BLaER1 (cell line): ENCODE measurements around the gene PTPN4.

Experiments used
- H3K27ac ChIP-seq: shearing (Covaris generic); formaldehyde crosslinking; 2 replicates; pipeline ENCODE4 v1.8.1; 2022
- H3K27me3 ChIP-seq: shearing (Covaris generic); formaldehyde crosslinking; 2 replicates; pipeline ENCODE4 v1.8.1; 2022
- H3K36me3 ChIP-seq: shearing (Covaris generic); formaldehyde crosslinking; 2 replicates; pipeline ENCODE4 v1.8.1; 2022
- H3K4me1 ChIP-seq: shearing (Covaris generic); formaldehyde crosslinking; 2 replicates; pipeline ENCODE4 v1.8.1; 2022
- H3K4me2 ChIP-seq: shearing (Covaris generic); formaldehyde crosslinking; 2 replicates; pipeline ENCODE4 v1.8.1; 2022
- H3K4me3 ChIP-seq: shearing (Covaris generic); formaldehyde crosslinking; 2 replicates; pipeline ENCODE4 v1.8.1; 2022
- H3K9ac ChIP-seq: shearing (Covaris generic); formaldehyde crosslinking; 2 replicates; pipeline ENCODE4 v1.8.1; 2022
- H3K9me3 ChIP-seq: shearing (Covaris generic); formaldehyde crosslinking; 2 replicates; pipeline ENCODE4 v1.8.1; 2022
- H4K20me1 ChIP-seq: shearing (Covaris generic); formaldehyde crosslinking; 2 replicates; pipeline ENCODE4 v1.8.1; 2022
- Cebpa-rat ChIP-seq: shearing (Covaris generic); IDR thresholded peaks from 2 replicates; pipeline ENCODE4 v1.8.1; 2022

The PTPN4 gene

GRCh38 chr2:119814216-119814615 lies 54.5 kb downstream of the PTPN4 start:
- no peaks in the 10 kb centered on the region for H3K4me1 ChIP-seq
- TF ChIP-seq Cebpa-rat, result no peak
- no peaks in the 10 kb centered on the region for H4K20me1 ChIP-seq
- H3K27me3 ChIP-seq, result no peaks in the 10 kb centered on the region
- peaks cover 52% of the 10 kb centered on the region for H3K36me3 ChIP-seq
- H3K27ac ChIP-seq, result no peak overlapping the region
- H3K9ac ChIP-seq, result no peak overlapping the region
- no peak overlapping the region for H3K4me3 ChIP-seq
- H3K9me3 ChIP-seq, result peaks cover 22% of the 10 kb centered on the region
- no peak overlapping the region for H3K4me2 ChIP-seq

DNA sequence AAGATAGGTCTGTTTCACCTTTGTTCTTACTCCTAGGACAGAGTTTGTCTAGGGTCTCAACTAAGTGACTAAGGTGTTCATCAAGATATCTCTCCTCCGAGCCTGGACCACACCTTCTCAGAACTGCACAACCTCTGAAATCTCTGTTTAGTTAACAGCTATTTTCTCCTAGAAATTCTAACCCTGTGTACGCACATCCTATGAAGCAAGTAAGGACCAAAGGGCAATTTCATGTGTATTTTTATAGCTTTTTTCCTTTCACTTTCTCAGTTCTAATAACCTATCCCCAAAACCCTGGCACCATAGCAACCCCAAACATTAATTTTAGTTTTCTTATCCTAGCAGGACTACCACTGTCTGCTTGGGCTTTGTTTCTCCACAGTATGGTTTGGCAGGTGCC lies 59.1 kb downstream of the PTPN4 start:
- Histone ChIP-seq H3K27ac (no peak overlapping the region), H4K20me1 (no peaks in the 10 kb centered on the region), H3K4me1 (peaks cover 25% of the 10 kb centered on the region), H3K9ac (no peak overlapping the region), H3K4me3 (no peak overlapping the region), H3K27me3 (no peaks in the 10 kb centered on the region), H3K4me2 (no peak overlapping the region), H3K36me3 (peaks cover 33% of the 10 kb centered on the region), H3K9me3 (peaks cover 22% of the 10 kb centered on the region)
- TF ChIP-seq Cebpa-rat, result no peak

GRCh38 chr2:119819846-119820245 lies 60.1 kb downstream of the PTPN4 start:
- Histone ChIP-seq H3K4me2 (peak overlapping the region; percentile 62), H4K20me1 (peaks cover 10% of the 10 kb centered on the region; the same call in 1 of the 2 replicates), H3K4me3 (no peak overlapping the region), H3K9ac (no peak overlapping the region), H3K4me1 (peaks cover 25% of the 10 kb centered on the region), H3K9me3 (peaks cover 22% of the 10 kb centered on the region), H3K27me3 (no peaks in the 10 kb centered on the region), H3K27ac (no peak overlapping the region), H3K36me3 (peaks cover 30% of the 10 kb centered on the region)
- no peak for TF ChIP-seq Cebpa-rat

DNA sequence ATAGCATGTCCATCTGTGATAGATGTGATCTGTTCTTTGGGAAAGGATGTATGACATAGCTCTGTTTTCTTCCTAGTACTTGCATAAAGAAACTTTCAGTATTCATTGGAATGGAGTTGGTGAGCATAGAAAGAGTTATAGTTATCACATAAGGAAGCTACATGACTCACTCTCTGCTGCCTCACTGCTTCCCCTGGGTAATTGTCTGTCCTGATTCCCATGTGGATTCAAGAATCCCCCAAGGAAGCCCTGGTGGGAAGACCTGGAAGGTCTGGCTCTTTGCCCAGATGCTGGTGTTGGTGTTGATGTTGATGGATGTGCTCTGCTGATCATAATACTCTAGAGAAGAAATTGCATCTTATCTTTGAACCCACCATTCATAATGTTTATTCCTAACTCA lies 60.6 kb downstream of the PTPN4 start:
- Histone ChIP-seq H3K27ac (no peak overlapping the region), H3K9ac (no peak overlapping the region), H3K9me3 (peaks cover 22% of the 10 kb centered on the region), H3K27me3 (no peaks in the 10 kb centered on the region), H3K4me3 (no peak overlapping the region), H3K4me2 (peak overlapping the region; percentile 62), H3K36me3 (peaks cover 30% of the 10 kb centered on the region), H3K4me1 (peaks cover 25% of the 10 kb centered on the region), H4K20me1 (peaks cover 10% of the 10 kb centered on the region; the same call in 1 of the 2 replicates)
- TF ChIP-seq Cebpa-rat, result no peak

DNA sequence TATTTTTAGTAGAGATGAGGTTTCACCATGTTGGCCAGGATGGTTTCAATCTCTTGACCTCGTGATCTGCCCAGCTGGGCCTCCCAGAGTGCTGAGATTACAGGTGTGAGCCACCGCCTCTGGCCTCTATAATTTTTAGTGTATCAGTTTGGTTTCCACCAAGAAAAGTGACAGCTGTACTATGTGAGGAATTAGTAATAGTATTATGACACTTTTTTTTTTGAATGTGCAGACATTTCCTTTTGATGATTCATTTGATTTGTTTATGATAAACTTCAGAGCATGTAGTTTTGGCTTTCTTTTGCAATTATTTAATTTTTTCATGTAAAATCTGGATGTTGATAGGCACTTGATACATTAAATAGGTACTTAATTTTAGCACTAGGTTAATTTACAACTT lies 61.5 kb downstream of the PTPN4 start:
- Histone ChIP-seq H3K4me2 (no peak overlapping the region), H4K20me1 (peaks cover 10% of the 10 kb centered on the region; the same call in 1 of the 2 replicates), H3K36me3 (peaks cover 29% of the 10 kb centered on the region), H3K9ac (no peak overlapping the region), H3K9me3 (peaks cover 22% of the 10 kb centered on the region), H3K4me1 (peaks cover 30% of the 10 kb centered on the region), H3K27me3 (no peaks in the 10 kb centered on the region), H3K27ac (no peak overlapping the region), H3K4me3 (no peak overlapping the region)
- TF ChIP-seq Cebpa-rat, result no peak

DNA sequence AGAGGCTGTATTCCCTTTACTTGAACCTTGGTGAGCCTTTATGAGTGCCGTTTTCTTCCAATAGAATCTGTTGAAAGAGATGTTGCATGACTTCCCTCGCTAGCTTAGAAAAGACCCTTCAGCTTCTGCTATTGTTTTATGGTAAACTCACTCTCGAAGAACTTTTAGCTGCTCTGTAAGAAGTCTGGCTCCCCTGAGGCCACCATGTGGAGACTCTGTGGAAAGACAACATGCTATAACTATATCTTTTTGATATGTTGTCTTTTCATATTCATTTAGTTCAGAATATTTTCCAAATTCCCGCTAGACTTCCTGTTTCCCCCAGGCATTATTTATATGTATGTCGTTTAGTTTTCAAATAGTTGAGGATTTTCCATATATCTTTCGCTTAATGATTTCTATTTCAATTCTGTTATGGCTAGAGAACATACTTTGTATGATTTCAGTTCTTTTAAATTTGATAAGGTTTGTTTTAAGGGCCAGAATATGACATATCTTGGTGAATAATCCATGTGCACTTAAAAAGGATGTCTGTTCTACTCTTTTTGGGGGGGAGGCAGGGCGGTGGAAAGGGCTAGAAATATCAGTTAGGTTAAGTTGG lies 64.1 kb downstream of the PTPN4 start:
- Histone ChIP-seq H3K27ac (no peak overlapping the region), H4K20me1 (peaks cover 10% of the 10 kb centered on the region; the same call in 1 of the 2 replicates), H3K4me2 (0 out of 2 replicates have a peak overlapping the region, but pooled peaks have one; percentile 2), H3K9me3 (0 out of 2 replicates have a peak, but pooled peaks cover 2% of the 10 kb centered on the region), H3K4me3 (no peak overlapping the region), H3K9ac (no peak overlapping the region), H3K36me3 (peaks cover 3% of the 10 kb centered on the region; the same call in 1 of the 2 replicates), H3K27me3 (no peaks in the 10 kb centered on the region), H3K4me1 (peaks cover 30% of the 10 kb centered on the region)
- TF ChIP-seq Cebpa-rat, result no peak

DNA sequence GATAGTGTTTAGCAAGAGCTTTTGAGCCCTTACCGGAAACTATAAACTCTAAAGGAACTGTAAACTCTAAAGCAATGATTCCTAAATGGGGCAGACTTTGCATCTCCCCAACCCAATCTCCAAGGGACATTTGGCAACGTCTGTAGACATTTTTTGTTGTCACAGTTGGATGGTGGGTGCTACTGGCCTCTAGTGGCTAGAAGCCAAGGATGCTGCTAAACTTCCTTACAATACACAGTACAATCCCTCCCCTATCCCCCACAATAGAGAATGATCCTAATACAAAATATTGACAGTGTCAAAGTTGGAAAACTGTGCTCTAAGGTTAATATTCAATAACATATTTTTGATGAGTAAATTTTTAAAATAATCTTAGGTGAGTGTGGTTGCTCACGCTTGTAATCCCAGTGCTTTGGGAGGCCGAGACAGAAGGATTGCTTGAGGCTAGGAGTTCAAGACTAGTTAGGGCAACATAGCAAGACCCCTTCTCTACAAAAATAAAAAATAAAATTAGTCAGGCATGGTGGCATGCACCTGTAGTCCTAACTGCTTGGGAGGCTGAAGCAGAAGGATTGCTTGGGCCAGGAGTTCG lies 66.7 kb downstream of the PTPN4 start:
- Histone ChIP-seq H3K9me3 (peaks cover 20% of the 10 kb centered on the region), H3K4me1 (peaks cover 12% of the 10 kb centered on the region; the same call in 1 of the 2 replicates), H3K4me2 (peak overlapping the region; percentile 8; the same call in 1 of the 2 replicates), H3K36me3 (peaks cover 21% of the 10 kb centered on the region), H3K9ac (no peak overlapping the region), H3K27ac (no peak overlapping the region), H3K27me3 (no peaks in the 10 kb centered on the region), H3K4me3 (no peak overlapping the region), H4K20me1 (peaks cover 10% of the 10 kb centered on the region; the same call in 1 of the 2 replicates)
- no peak for TF ChIP-seq Cebpa-rat

DNA sequence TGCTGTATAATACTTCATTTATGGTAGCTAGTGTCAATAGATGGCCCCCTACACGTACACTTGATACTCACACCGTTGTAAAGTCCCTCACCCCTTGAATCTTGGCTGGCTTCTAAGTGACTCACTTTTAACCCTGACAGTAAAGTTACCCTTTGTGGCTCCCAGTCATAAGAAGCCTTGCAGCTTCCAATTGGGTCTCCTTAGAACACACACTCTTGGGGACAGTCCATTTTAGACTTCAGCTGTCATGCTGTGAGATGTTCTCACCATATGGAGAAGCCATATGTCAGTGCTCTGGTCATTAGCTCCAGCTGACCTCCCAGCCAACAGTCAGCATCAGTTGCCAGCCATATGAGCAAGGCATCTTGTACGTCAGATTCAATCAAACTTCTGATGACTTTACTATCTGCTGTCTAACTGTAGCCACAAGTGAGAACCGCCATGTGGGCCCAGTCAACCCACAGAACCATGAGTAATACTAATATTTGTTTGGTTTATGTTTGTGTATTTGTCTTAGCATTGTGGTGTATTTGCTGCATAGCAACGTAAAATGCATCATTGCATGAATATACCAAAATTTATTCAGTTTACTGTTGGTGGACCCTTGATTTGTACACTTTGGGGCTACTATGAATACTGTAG lies 68.3 kb downstream of the PTPN4 start:
- H3K27ac ChIP-seq, result no peak overlapping the region
- peaks cover 21% of the 10 kb centered on the region for H3K36me3 ChIP-seq
- no peak overlapping the region for H3K4me2 ChIP-seq
- no peak for TF ChIP-seq Cebpa-rat
- H3K9me3 ChIP-seq, result peaks cover 20% of the 10 kb centered on the region
- H3K4me3 ChIP-seq, result no peak overlapping the region
- peaks cover 10% of the 10 kb centered on the region; the same call in 1 of the 2 replicates for H4K20me1 ChIP-seq
- H3K9ac ChIP-seq, result no peak overlapping the region
- H3K4me1 ChIP-seq, result peaks cover 12% of the 10 kb centered on the region; the same call in 1 of the 2 replicates
- no peaks in the 10 kb centered on the region for H3K27me3 ChIP-seq

DNA sequence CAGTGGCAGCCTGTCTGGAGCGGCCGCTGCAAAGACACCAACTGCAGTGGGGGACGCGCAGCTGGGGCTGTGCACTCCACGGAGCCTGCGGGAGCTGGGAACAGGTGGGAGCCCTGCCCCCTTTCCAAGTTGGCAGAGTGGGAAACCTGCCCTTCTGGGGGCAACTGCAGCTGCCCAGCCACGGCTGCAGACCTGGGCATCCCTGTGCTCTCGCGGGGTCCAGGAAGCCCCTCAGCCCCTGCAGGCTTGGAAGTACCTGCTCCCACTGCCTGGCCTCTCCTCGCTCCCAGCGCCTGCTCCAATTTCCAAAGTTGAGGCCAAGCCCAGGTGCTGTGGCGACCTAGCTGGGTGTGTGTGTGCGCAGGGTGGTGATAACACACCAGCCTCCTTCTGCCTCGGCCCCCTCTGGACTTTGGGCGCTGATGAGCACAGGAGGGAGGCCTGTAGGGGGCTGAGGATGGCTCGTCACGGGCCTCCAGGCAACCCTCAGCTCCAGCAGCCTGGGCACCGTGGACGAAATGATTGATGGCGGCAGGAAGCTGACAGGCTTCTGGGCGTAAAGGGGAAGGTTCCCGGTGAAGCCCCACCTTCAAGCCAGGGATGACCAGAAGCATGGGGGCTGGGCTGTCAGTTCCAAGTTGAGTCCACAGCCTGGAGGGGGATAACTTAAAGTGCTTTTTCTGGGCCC lies 76.9 kb downstream of the PTPN4 start:
- Histone ChIP-seq H3K9me3 (no peaks in the 10 kb centered on the region), H4K20me1 (peaks cover 25% of the 10 kb centered on the region; the same call in 1 of the 2 replicates), H3K36me3 (peaks cover 24% of the 10 kb centered on the region), H3K4me2 (no peak overlapping the region), H3K27ac (no peak overlapping the region), H3K4me1 (no peaks in the 10 kb centered on the region), H3K4me3 (no peak overlapping the region), H3K9ac (no peak overlapping the region), H3K27me3 (no peaks in the 10 kb centered on the region)
- TF ChIP-seq Cebpa-rat, result no peak
